Neural crest cell (in vitro differentiated cells): Measurements from ENCODE around the gene HMGB3. TPM values are rescaled to one million over a fixed set of nuclear protein-coding genes. Genes with fewer than 3 reads are reported as not detected.

Source experiments
- DNase-seq: peaks from one replicate; pipeline ENCODE4 v3.0.0; 2021; ENCODE audit warnings: low read depth, mixed read lengths, low spot score
- H3K27ac Mint-ChIP-seq: one replicate; pipeline ENCODE4 v1.8.0; 2021; ENCODE audit warnings: mild to moderate bottlenecking, mixed read lengths; ENCODE audit not compliant: unreplicated experiment
- H3K27me3 Mint-ChIP-seq: 2 replicates; pipeline ENCODE4 v1.8.0; 2021; ENCODE audit warnings: low read depth, mild to moderate bottlenecking, mixed read lengths
- H3K36me3 Mint-ChIP-seq: 2 replicates; pipeline ENCODE4 v1.8.0; 2021; ENCODE audit warnings: low read depth, mild to moderate bottlenecking, mixed read lengths
- H3K4me1 Mint-ChIP-seq: 2 replicates; pipeline ENCODE4 v1.8.0; 2021; ENCODE audit warnings: mixed read lengths
- H3K4me3 Mint-ChIP-seq: one replicate; pipeline ENCODE4 v1.8.0; 2021; ENCODE audit warnings: mild to moderate bottlenecking, mixed read lengths
- H3K9me3 Mint-ChIP-seq: 2 replicates; pipeline ENCODE4 v1.8.0; 2021; ENCODE audit warnings: mixed read lengths
- CTCF ChIP-seq: fragments of 200-600 bp; sonication (generic); conservative IDR thresholded peaks from 2 replicates; pipeline ENCODE4 v1.5.0; 2021; ENCODE audit warnings: antibody characterized with exemption, mild to moderate bottlenecking
- total RNA-seq: library from RNA; stranded (reverse); gene quantifications from 2 replicates; pipeline ENCODE4 v1.2.1, GENCODE V29; 2021

The HMGB3 gene
- total RNA-seq, 1 donor from 2014 or later, result 275 TPM

GRCh38 chrX:150966742-150967141 is 16.4 kb upstream of the HMGB3 start:
- Mint-ChIP-seq H3K36me3 (no peaks in the 10 kb centered on the region), H3K4me1 (peaks cover 14% of the 10 kb centered on the region), H3K27ac (no peak overlapping the region), H3K27me3 (no peaks in the 10 kb centered on the region), H3K9me3 (peaks cover 2% of the 10 kb centered on the region), H3K4me3 (no peak overlapping the region)
- no peak for DNase-seq
- no peak for TF ChIP-seq CTCF

GRCh38 chrX:150967786-150968185 is 15.3 kb upstream of the HMGB3 start:
- Mint-ChIP-seq H3K9me3 (peaks cover 2% of the 10 kb centered on the region), H3K27ac (no peak overlapping the region), H3K27me3 (no peaks in the 10 kb centered on the region), H3K4me3 (no peak overlapping the region), H3K4me1 (peaks cover 14% of the 10 kb centered on the region), H3K36me3 (no peaks in the 10 kb centered on the region)
- no peak for DNase-seq
- no peak for TF ChIP-seq CTCF

- no peak for DNase-seq
- peaks cover 14% of the 10 kb centered on the region for H3K4me1 Mint-ChIP-seq
- H3K27me3 Mint-ChIP-seq, result no peaks in the 10 kb centered on the region
- TF ChIP-seq CTCF, result no peak
- H3K27ac Mint-ChIP-seq, result no peak overlapping the region
- no peak overlapping the region for H3K4me3 Mint-ChIP-seq
- H3K36me3 Mint-ChIP-seq, result no peaks in the 10 kb centered on the region
- H3K9me3 Mint-ChIP-seq, result peaks cover 2% of the 10 kb centered on the region
Observed at GRCh38 chrX:150968862-150969720, 14.0 kb upstream of the HMGB3 start.

- Mint-ChIP-seq H3K27ac (no peak overlapping the region), H3K4me1 (no peaks in the 10 kb centered on the region), H3K4me3 (no peak overlapping the region), H3K36me3 (no peaks in the 10 kb centered on the region), H3K9me3 (peaks cover 2% of the 10 kb centered on the region), H3K27me3 (no peaks in the 10 kb centered on the region)
- no peak for DNase-seq
- TF ChIP-seq CTCF, result no peak
Observed at GRCh38 chrX:150972450-150972849, 10.7 kb upstream of the HMGB3 start.

- DNase-seq, result no peak
- Mint-ChIP-seq H3K4me1 (no peaks in the 10 kb centered on the region), H3K27me3 (no peaks in the 10 kb centered on the region)
Observed at GRCh38 chrX:150975655-150976390, 7.3 kb upstream of the HMGB3 start.

More at GRCh38 chrX:150975655-150976390, 7.3 kb upstream of the HMGB3 start:
- H3K9me3 Mint-ChIP-seq, result peaks cover 2% of the 10 kb centered on the region
- no peak overlapping the region for H3K4me3 Mint-ChIP-seq
- no peak overlapping the region for H3K27ac Mint-ChIP-seq
- no peaks in the 10 kb centered on the region for H3K36me3 Mint-ChIP-seq
- TF ChIP-seq CTCF, result no peak
